PFSK-1 (cell line): ENCODE data around the gene ZNF664.

Experiments
- FOXP2 ChIP-seq: optimal IDR thresholded peaks from 2 replicates; pipeline ENCODE3; 2011; ENCODE audit warnings: borderline replicate concordance, control low read depth, inconsistent platforms; ENCODE audit not compliant: insufficient read depth; ENCODE audit errors: extremely low read length, extremely low read depth
- POLR2AphosphoS5 ChIP-seq: IDR thresholded peaks from 2 replicates; pipeline ENCODE4 v1.6.1; 2012; ENCODE audit warnings: low read depth, mild to moderate bottlenecking, control low read depth, low read length, moderate library complexity
- REST ChIP-seq, 2 experiments: IDR thresholded peaks; 2 replicates each; pipeline versions ENCODE4 v1.6.1 to v1.8.0; 2011 to 2012; ENCODE audit warnings: low read depth in 2 of 2, low read length in 2 of 2, control low read depth in 1 of 2, inconsistent platforms in 1 of 2, mild to moderate bottlenecking in 1 of 2, moderate library complexity in 1 of 2; ENCODE audit not compliant: insufficient read depth in 1 of 2
- SIN3A ChIP-seq: IDR thresholded peaks from 2 replicates; pipeline ENCODE4 v1.6.1; 2012; ENCODE audit warnings: mild to moderate bottlenecking, low read length, moderate library complexity, borderline replicate concordance; ENCODE audit not compliant: insufficient read depth
- TAF1 ChIP-seq: IDR thresholded peaks from 2 replicates; pipeline ENCODE4 v1.6.1; 2012; ENCODE audit warnings: low read length, control low read depth, borderline replicate concordance; ENCODE audit not compliant: insufficient read depth

The ZNF664 gene

GRCh38 chr12:124002021-124002644 is 29.1 kb downstream of the ZNF664 start:
- TF ChIP-seq FOXP2 (no peak), POLR2AphosphoS5 (no peak), SIN3A (no peak), TAF1 (no peak)

- TF ChIP-seq SIN3A (no peak), POLR2AphosphoS5 (no peak), TAF1 (no peak), REST (IDR thresholded peaks at IDR 0.05; ENCODE audit: insufficient read depth in 1 of 2, low read depth in 2 of 2, low read length in 2 of 2) (no peak), FOXP2 (no peak)
Observed at GRCh38 chr12:124002654-124003053, 29.6 kb downstream of the ZNF664 start.

GRCh38 chr12:124004233-124004875 is 31.3 kb downstream of the ZNF664 start:
- no peak for TF ChIP-seq POLR2AphosphoS5
- TF ChIP-seq REST (IDR thresholded peaks at IDR 0.05; ENCODE audit: insufficient read depth in 1 of 2, low read depth in 2 of 2, low read length in 2 of 2), result no peak
- no peak for TF ChIP-seq SIN3A
- no peak for TF ChIP-seq FOXP2
- TF ChIP-seq TAF1, result no peak

- TF ChIP-seq REST (IDR thresholded peaks at IDR 0.05; ENCODE audit: insufficient read depth in 1 of 2, low read depth in 2 of 2, low read length in 2 of 2) (no peak), SIN3A (no peak), FOXP2 (no peak)
Observed at GRCh38 chr12:124006085-124006845, 33.2 kb downstream of the ZNF664 start.

GRCh38 chr12:124006846-124007713 is 34.1 kb downstream of the ZNF664 start:
- TF ChIP-seq SIN3A (no peak), REST (IDR thresholded peaks at IDR 0.05; ENCODE audit: insufficient read depth in 1 of 2, low read depth in 2 of 2, low read length in 2 of 2) (no peak), TAF1 (no peak), FOXP2 (no peak), POLR2AphosphoS5 (no peak)
